ENCODE results near the gene LMX1A. TPM values are rescaled to one million over a fixed set of nuclear protein-coding genes. Genes with fewer than 3 reads are reported as not detected.
A peak's percentile ranks its signal among the peaks of the same experiment; 100 is the strongest.

The LMX1A gene
- total and polyA plus RNA-seq, 2 experiments from 2014 or later, result not detected

GRCh38 chr1:165174491-165174890, 182.0 kb downstream of the LMX1A start:
- Histone ChIP-seq H3K27me3 (ENCODE audit: insufficient read depth) (no peaks in the 10 kb centered on the region), H3K79me2 (replicated peaks; ENCODE audit: insufficient read depth) (no peaks in the 10 kb centered on the region), H3K4me1 (ENCODE audit: insufficient read depth) (no peaks in the 10 kb centered on the region), H3K4me3 (no peak overlapping the region), H3K4me2 (no peak overlapping the region), H3K36me3 (ENCODE audit: insufficient read depth) (no peaks in the 10 kb centered on the region), H4K20me1 (replicated peaks; ENCODE audit: insufficient read depth) (no peaks in the 10 kb centered on the region), H3F3A (replicated peaks; ENCODE audit: low read depth) (no peaks in the 10 kb centered on the region), H3K27ac (ENCODE audit: low read depth) (no peak overlapping the region), H2AFZ (no peak overlapping the region; the same call in 1 of the 2 replicates), H3K9me2 (ENCODE audit: insufficient read depth) (peaks cover 4% of the 10 kb centered on the region; the same call in 1 of the 2 replicates)
- DNase-seq (ENCODE audit: low spot score), result no peak
- Mint-ChIP-seq H3K27ac (no peak overlapping the region), H3K9me3 (no peaks in the 10 kb centered on the region), H3K27me3 (ENCODE audit: insufficient read depth, low read depth, poor library complexity) (peaks cover 5% of the 10 kb centered on the region), H3K4me1 (peaks cover 9% of the 10 kb centered on the region), H3K36me3 (ENCODE audit: low read depth) (no peaks in the 10 kb centered on the region), H3K4me3 (no peak overlapping the region; the same call in 2 of the 3 replicates)
- peak; percentile 32; the same call in 2 of the 3 replicates for ATAC-seq
- TF ChIP-seq CREB1 (CRISPR knock-in tag; IDR thresholded peaks at IDR 0.05; ENCODE audit: low read depth) (no peak), JUNB (IDR thresholded peaks at IDR 0.05; ENCODE audit: unreplicated experiment) (no peak), NANOG (IDR thresholded peaks at IDR 0.05; ENCODE audit: borderline replicate concordance) (no peak), CTCF (conservative IDR thresholded peaks at IDR 0.05; ENCODE audit: low read depth in 2 of 2) (no peak), EZH2 (IDR thresholded peaks at IDR 0.05; ENCODE audit: low read depth, unreplicated experiment) (no peak), ZNF114 (CRISPR knock-in tag; IDR thresholded peaks at IDR 0.05) (no peak), ZNF331 (CRISPR knock-in tag; IDR thresholded peaks at IDR 0.05; ENCODE audit: low read depth) (no peak), STAT1 (IDR thresholded peaks at IDR 0.05; ENCODE audit: unreplicated experiment) (no peak), POLR2AphosphoS5 (IDR thresholded peaks at IDR 0.05; ENCODE audit: low read depth) (no peak), EZH2phosphoT487 (IDR thresholded peaks at IDR 0.05; ENCODE audit: unreplicated experiment) (no peak), REST (IDR thresholded peaks at IDR 0.05; ENCODE audit: unreplicated experiment) (no peak), ZNF462 (CRISPR knock-in tag; IDR thresholded peaks at IDR 0.05) (no peak), ETS1 (IDR thresholded peaks at IDR 0.05) (no peak)

Measured in GM23338 (cell line).